Activated T-cell treated with anti-CD3 and anti-CD28 coated beads, Interleukin-2, amount 50 U/mL, for 72 hours (primary cell): Measurements from ENCODE around the gene ENTPD2. TPM values are rescaled to one million over a fixed set of nuclear protein-coding genes. Genes with fewer than 3 reads are reported as not detected.
"Not testable (repeated sequence)": the region's sequence is repeated elsewhere in the genome, so short reads cannot be mapped to it uniquely, and the experiment has no call there.

Source experiments
- ATAC-seq, 2 donors: fragments of 150-1000 bp; cut with Tn5 transposase; replicated peaks in 1 of 2; 2 replicates each; pipeline ENCODE4 v1.10.0; 2021; ENCODE audit warnings: moderate library complexity in 2 of 2, mild to moderate bottlenecking in 1 of 2
- DNase-seq, 2 donors: peaks; one replicate each; pipeline ENCODE4 v3.0.0; 2021 to 2022; ENCODE audit warnings: mixed read lengths in 1 of 2
- H3K27ac Mint-ChIP-seq: one replicate; pipeline ENCODE4 v1.8.0; 2022; ENCODE audit warnings: mild to moderate bottlenecking, moderate library complexity, mixed read lengths
- H3K27me3 Mint-ChIP-seq: one replicate; pipeline ENCODE4 v1.8.0; 2022; ENCODE audit warnings: low read depth, mixed read lengths
- H3K36me3 Mint-ChIP-seq, 2 donors: one replicate each; pipeline ENCODE4 v1.8.0; 2022; ENCODE audit warnings: mixed read lengths in 2 of 2, mild to moderate bottlenecking in 1 of 2; ENCODE audit not compliant: insufficient read depth in 2 of 2
- H3K4me1 Mint-ChIP-seq: one replicate; pipeline ENCODE4 v1.8.0; 2022; ENCODE audit warnings: low read depth, mixed read lengths
- H3K4me3 Mint-ChIP-seq, 2 donors: one replicate each; pipeline ENCODE4 v1.8.0; 2022; ENCODE audit warnings: mild to moderate bottlenecking in 2 of 2, mixed read lengths in 2 of 2, moderate library complexity in 2 of 2
- H3K9me3 Mint-ChIP-seq, 2 donors: one replicate each; pipeline ENCODE4 v1.8.0; 2022; ENCODE audit warnings: mixed read lengths in 2 of 2
- total RNA-seq, 2 donors: library from RNA; stranded (reverse); gene quantifications; one replicate each; pipeline ENCODE4 v1.2.3, GENCODE V29; 2022

ENTPD2 gene
- total RNA-seq, 2 donors from 2014 or later = 0.28 to 0.48 TPM

DNA sequence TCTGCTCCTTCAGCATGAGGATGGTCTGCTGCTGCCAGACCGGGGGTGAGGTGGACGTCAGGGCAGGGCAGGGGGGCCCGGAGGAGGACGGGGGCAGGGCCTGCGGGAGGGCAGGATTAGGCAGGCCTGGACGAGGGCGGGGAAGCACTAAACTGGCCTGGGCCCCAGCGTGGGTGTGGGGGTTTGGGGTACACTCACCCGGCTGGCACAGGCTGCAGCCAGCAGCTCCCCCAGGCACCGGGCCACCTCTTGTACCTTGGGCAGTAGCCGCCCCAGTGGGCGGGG lies 11.0 kb upstream of the ENTPD2 start:
- no peak for DNase-seq
- no peak for ATAC-seq
- Mint-ChIP-seq H3K27me3 (no peaks in the 10 kb centered on the region), H3K4me1 (peaks cover 13% of the 10 kb centered on the region), H3K9me3 (no peaks in the 10 kb centered on the region), H3K27ac (no peak overlapping the region), H3K4me3 (no peak overlapping the region), H3K36me3 (no peaks in the 10 kb centered on the region)

DNA sequence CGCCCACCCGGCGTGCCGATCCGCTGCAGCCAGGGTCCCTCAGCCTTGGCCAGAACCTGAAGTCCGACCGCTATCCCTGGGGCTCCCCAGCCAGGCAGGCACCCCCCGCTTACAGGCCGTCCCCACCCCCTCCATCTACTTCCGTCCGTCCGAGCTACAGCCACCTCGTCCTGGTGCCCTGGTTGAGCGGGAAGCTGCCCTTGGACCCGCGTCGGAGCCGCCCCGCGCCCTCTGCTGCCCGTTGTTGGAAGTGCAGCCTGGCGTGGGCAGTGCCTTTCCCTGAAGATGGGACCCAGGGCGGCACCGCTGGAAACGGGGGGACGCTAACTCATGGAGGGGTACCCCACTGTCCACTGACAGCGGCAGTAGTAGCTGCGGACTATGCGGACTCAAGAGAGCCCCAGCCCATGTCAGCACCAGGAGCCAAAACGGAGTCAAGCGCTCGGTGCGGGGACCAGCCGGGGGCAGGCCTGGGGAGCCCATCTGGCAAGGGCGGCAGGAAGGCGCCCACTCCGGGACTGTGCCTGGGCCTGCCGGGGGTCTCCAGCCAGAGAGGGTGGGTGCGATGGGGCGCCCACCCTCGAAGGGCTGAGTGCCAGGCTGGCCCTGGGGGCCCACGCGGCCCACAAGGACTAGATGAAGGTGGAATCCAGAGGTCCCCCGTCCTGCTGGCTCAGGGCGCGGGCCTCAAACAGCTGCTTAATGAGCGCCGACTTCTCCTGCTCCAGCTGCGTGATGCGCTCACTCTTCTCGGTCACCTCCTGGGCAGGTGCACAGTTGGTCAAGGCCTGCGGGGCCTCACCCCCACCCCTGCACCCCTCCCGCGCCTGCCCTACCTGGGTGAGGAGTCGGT lies 10.4 kb upstream of the ENTPD2 start:
- ATAC-seq = no peak
- peaks cover 13% of the 10 kb centered on the region for H3K4me1 Mint-ChIP-seq
- no peak overlapping the region for H3K27ac Mint-ChIP-seq
- H3K36me3 Mint-ChIP-seq = no peaks in the 10 kb centered on the region
- H3K4me3 Mint-ChIP-seq = no peak overlapping the region
- peak; percentile 69 to 77 for DNase-seq
- H3K27me3 Mint-ChIP-seq = no peaks in the 10 kb centered on the region
- no peaks in the 10 kb centered on the region for H3K9me3 Mint-ChIP-seq

DNA sequence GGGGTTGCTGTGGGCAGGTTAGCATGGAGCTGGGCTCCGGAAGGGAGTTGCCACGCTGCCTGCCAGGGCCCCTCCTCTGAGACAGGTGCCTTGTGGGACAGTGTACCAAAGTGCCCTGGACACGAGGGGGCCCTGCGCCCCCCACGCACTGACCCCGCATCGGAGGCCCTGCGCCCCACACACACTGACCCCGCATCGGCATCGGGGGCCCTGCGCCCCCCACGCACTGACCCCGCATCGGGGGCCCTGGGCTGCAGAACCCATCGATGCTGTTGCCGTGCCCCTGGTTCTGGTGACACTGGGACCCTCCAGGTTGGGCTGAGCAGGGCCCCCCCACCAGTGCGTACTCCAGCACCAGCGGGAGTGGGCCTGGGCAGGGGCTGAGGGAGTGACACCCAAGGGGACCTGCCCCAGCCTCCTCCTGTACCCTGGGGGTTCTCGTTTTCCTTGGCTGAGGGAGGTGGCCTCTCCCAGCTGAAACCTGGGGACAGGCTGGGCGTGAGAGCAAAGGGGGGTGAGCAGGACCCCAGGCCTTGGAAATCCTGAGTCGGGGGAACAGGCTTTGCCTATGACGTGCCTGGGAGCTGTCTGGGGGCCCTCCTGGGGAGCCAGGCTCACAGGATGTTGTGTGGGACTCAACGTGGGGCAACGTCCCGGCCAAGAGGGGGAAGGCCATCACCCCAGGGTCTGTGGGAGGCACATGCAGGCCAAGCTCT lies 9.6 kb upstream of the ENTPD2 start:
- no peak for ATAC-seq
- Mint-ChIP-seq H3K36me3 (no peaks in the 10 kb centered on the region), H3K9me3 (no peaks in the 10 kb centered on the region), H3K27ac (no peak overlapping the region), H3K4me3 (no peak overlapping the region), H3K27me3 (no peaks in the 10 kb centered on the region), H3K4me1 (peaks cover 9% of the 10 kb centered on the region)
- DNase-seq = no peak

DNA sequence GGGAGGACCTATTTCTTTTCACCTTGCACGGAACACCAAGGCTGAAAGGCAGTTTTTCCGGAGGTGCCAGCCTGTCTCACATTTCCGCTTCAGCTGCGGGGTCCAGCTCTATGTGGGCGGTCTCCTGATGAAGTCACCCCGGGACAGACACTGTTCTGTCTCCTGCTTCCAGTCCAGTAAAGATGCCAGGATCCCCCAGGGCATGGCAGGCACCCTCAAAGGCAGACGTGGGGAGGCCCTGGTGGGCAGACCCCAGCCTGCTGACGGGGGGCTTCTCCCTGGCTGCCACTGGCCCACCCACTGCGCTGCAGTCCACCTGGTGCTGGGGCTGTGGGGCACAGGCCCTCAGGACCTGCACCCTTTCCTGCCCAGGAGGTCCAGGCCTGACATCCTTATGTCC lies 8.9 kb upstream of the ENTPD2 start:
- not testable (repeated sequence) for H3K27ac Mint-ChIP-seq, H3K9me3 Mint-ChIP-seq, ATAC-seq, H3K27me3 Mint-ChIP-seq, H3K36me3 Mint-ChIP-seq, H3K4me1 Mint-ChIP-seq, DNase-seq, H3K4me3 Mint-ChIP-seq

DNA sequence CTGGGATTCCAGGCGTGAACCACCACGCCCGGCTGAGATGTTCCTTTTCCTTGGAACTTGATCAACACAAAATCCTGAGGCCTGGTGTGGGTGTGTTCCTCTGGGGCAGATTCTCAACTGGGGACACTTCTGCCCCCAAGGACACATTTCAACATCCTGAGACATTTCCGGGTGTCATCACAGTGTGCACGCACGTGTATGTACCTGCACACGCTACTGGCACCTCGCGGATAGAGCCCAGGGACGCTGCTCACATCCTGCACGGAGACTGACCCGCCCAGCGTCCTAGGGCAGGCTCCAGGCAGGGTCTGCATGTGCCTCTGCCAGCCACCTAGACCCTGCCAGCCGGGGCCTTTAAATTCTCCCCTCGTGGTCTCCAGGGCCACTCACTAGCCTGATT lies 8.5 kb upstream of the ENTPD2 start:
- ATAC-seq = no peak
- no peak overlapping the region for H3K4me3 Mint-ChIP-seq
- no peaks in the 10 kb centered on the region for H3K9me3 Mint-ChIP-seq
- H3K27ac Mint-ChIP-seq = no peak overlapping the region
- no peaks in the 10 kb centered on the region for H3K4me1 Mint-ChIP-seq
- no peak for DNase-seq
- no peaks in the 10 kb centered on the region for H3K27me3 Mint-ChIP-seq
- no peaks in the 10 kb centered on the region for H3K36me3 Mint-ChIP-seq

DNA sequence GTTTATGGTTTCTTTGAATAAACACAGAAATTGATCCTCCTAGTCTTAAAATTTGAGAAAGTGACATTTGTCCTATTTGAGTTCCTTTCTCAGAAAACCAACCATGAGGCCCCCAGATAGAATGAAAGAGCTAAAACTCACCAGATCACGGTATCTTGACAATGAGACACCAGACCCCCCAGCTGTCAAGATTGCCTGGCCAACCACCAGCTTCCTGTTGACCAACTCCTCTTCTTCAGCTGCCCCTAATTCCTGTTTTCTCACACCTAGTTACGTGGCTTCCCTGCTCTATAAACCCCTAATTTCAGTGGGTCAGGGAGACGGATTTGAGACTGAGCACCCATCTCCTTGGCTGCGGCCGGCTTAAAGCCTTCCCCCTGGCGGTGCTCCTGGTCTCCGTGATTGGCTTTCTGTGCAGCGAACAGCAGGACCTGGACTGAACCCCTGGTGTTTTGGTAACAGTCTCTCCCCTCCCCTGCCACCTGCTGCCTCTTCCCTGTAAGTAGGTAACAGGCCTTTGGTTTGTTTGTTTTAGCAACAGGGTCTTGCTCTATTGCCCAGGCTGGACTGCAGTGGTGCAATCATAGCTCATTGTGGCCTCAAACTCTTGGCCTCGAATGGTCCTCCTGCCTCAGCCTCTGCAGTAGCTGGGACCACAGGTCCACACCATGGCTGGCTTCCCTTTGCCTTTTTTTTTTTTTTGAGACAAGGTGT lies 4.8 kb upstream of the ENTPD2 start:
- Mint-ChIP-seq H3K27ac (no peak overlapping the region), H3K4me1 (no peaks in the 10 kb centered on the region), H3K4me3 (no peak overlapping the region), H3K36me3 (no peaks in the 10 kb centered on the region), H3K27me3 (no peaks in the 10 kb centered on the region), H3K9me3 (no peaks in the 10 kb centered on the region)
- DNase-seq (no peak), ATAC-seq (no peak)

DNA sequence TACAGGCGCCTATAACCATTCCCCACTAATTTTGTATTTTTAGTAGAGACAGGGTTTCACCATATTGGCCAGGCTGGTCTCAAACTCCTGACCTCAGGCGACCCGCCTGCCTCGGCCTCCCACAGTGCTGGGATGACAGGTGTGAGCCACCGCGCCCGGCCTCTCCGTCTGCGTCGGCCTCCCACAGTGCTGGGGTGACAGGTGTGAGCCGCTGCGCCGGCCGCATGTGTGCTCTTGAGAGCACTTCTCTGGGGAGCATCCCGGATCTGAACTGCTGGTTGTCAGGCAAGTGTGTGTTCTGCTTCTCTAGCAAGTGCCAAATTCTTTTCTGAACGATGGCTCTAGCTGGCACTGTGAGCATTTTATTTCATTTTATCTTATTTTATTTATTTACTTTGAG lies 3.7 kb upstream of the ENTPD2 start:
- H3K36me3 Mint-ChIP-seq = no peaks in the 10 kb centered on the region
- no peaks in the 10 kb centered on the region for H3K9me3 Mint-ChIP-seq
- no peaks in the 10 kb centered on the region for H3K27me3 Mint-ChIP-seq
- H3K27ac Mint-ChIP-seq = no peak overlapping the region
- H3K4me1 Mint-ChIP-seq = no peaks in the 10 kb centered on the region
- ATAC-seq = no peak
- no peak for DNase-seq
- H3K4me3 Mint-ChIP-seq = no peak overlapping the region

DNA sequence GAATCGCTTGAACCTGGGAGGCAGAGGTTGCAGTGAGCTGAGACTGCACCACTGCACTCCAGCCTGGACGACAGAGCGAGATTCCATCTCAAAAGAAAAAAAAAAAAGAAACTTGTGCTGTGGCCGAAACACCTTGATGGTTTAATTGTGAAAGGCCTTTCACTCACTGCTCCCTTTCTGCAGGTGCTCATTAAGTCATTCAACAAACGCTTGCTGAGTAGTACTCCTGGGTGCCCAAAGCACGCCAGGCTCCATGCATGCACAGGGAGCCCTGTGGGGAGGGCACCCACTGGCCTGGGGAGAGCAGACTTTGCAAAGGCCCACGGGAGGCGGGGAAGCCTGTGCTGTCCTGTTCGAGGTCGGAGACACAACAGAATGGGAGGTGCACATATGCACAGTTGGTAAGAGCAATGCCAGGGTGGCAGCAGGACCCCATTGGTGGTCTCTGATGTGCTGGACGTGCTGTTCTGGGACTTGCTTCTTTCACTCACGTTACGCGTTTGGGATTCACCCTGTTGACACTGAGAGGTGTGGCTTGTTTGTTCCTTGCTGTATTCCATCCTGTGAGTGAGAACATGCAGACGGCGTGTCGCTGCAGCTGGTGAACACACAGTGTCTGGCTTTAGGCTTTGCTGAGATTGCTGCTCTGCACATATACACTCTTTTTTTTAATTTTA lies 3.0 kb upstream of the ENTPD2 start:
- Mint-ChIP-seq H3K27me3 (no peaks in the 10 kb centered on the region), H3K36me3 (no peaks in the 10 kb centered on the region), H3K9me3 (no peaks in the 10 kb centered on the region), H3K4me1 (no peaks in the 10 kb centered on the region), H3K4me3 (no peak overlapping the region), H3K27ac (no peak overlapping the region)
- no peak for ATAC-seq
- DNase-seq = no peak

DNA sequence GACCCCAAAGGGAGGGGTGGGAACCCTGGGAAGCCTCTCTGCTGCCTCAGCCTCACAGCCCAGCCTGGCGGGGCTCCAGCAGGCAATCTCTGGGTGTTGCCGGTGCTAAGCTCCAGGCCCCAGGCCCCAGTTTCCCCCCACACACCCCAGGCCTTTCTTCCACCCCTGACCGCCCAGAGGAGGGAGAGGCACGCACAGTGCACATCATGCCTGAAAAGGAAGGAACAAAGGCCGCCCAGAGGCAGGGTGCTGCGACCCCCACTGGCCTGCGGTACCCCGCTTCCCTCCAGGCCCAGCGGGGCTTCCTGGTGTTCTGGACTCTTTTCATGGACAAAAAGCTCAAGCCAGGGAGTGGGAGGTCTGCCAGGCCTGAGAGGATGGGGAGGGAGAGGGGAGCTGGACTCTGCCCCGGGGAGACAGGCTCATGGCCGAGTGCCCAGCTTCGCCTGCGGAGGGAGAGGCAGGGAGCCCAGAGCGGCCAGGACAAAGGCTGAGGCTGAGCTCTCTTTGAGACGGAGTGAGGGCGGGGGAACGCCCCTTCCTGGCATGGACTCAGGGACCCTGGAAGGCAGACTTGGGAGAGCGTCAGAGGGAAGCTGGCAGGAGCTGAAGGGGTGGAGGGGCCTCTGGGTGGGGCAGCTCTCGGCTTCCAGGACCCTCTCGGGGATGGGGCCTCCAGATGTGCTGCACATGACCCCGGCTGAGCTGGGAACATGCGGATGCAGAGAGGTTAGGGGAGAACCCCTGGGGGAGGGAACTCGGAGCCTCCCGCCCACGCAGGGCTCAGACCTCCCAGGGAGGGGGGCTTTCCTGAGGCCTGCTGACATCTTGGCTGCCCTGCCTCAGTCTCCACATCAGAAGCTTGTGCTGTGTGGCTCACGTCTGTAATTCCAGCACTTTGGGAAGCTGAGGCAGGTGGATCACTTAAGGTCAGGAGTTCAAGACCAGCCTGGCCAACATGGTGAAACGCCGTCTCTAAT lies 1.8 kb upstream of the ENTPD2 start:
- Mint-ChIP-seq H3K27ac (no peak overlapping the region), H3K4me1 (no peaks in the 10 kb centered on the region), H3K4me3 (no peak overlapping the region), H3K27me3 (no peaks in the 10 kb centered on the region), H3K36me3 (no peaks in the 10 kb centered on the region), H3K9me3 (no peaks in the 10 kb centered on the region)
- ATAC-seq = no peak
- DNase-seq = no peak

DNA sequence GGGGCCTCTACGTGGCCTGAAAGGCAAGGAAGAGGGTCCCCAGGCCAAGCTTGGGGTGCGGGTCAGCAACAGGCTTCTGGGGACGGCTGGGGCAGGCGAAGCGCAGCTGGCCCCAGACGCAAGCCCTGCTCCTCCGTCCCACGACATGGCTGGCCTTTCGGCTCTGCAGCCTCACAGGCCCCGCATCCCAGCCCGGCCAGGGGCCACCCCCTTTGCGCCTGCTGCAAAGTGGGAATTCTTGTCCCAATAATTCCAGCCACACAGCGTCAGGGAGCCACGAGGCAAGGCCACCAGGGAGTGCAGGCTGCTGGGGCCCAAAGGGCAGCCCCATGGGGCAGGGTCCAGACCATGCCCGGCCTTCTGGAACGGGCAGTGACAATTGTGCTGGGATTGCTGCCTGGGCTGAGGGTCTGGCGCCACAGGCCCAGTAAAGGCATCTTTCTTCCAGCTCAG lies 1.1 kb upstream of the ENTPD2 start:
- H3K36me3 Mint-ChIP-seq = no peaks in the 10 kb centered on the region
- ATAC-seq (no peak), DNase-seq (no peak)
- no peak overlapping the region for H3K27ac Mint-ChIP-seq
- no peak overlapping the region for H3K4me3 Mint-ChIP-seq
- peaks cover 3% of the 10 kb centered on the region for H3K27me3 Mint-ChIP-seq
- no peaks in the 10 kb centered on the region for H3K4me1 Mint-ChIP-seq
- H3K9me3 Mint-ChIP-seq = no peaks in the 10 kb centered on the region

DNA sequence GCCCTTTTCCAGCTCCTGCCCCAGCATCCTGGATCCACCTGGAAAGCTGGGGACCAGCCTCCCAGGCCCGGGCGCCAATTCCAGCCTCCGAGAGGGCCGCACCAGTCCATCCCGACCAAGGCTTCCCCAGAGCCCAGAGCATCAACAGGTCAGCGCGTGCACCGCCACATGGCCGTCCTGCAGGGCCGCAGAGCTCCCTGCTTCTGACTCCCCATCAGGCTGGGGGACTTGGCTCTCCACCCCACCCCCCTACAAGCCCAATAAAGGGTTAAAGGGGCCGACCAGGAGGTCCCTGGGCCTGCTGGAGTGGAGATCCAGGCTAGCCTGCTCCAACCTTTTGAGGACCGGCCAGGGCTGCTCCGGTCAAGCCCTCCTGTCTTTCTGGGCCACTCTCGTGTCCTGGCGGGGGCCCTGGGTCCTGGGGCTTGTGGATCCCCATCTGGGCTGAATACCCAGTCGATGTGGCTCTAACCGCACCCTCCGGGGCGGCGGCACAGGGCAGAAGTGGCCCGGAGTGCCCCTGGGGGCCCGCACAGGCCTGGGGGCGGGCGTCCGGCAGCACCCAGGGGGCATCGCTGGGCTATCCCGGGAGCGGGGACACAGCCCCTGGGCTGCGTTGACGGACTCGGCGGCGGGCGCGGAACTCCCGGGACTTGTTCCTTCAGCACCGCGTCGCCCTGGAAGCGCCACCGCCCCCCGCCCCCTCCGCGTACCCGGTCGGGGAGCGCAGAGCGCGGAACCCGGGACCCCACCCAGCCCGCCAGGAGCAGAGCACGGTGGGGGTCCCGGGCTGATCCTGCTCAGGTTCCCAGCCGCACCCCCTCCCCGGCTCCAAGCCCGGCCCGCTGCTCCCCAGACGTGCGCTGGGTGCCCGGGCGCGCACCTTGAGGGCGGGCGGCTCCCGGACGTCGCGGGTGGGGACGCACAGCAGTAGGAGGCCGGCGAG lies 590 bp downstream of the ENTPD2 start:
- no peak for DNase-seq
- H3K36me3 Mint-ChIP-seq = no peaks in the 10 kb centered on the region
- no peaks in the 10 kb centered on the region for H3K4me1 Mint-ChIP-seq
- H3K9me3 Mint-ChIP-seq = no peaks in the 10 kb centered on the region
- H3K27me3 Mint-ChIP-seq = peaks cover 11% of the 10 kb centered on the region
- H3K4me3 Mint-ChIP-seq = peak overlapping the region in 1 of 2 donors; percentile 22
- H3K27ac Mint-ChIP-seq = no peak overlapping the region
- no peak for ATAC-seq
